Ascending aorta (tissue), 2 donors: ENCODE data around the gene CNEP1R1. TPM values are rescaled to one million over a fixed set of nuclear protein-coding genes. Genes with fewer than 3 reads are reported as not detected.

Source experiments
- DNase-seq, 2 donors: peaks; one replicate each; pipeline ENCODE4 v3.0.0-alpha.2; 2019; ENCODE audit warnings: low spot score in 2 of 2
- H3K27ac ChIP-seq, 2 donors: fragments of 200-600 bp; sonication (generic); one replicate each; pipeline ENCODE4 v1.5.1; 2016 to 2017; ENCODE audit warnings: mild to moderate bottlenecking in 1 of 2
- H3K27me3 ChIP-seq: fragments of 200-600 bp; sonication (generic); one replicate; pipeline ENCODE4 v1.5.1; 2017
- H3K36me3 ChIP-seq, 2 donors: fragments of 200-600 bp; sonication (generic); one replicate each; pipeline ENCODE4 v1.5.1; 2016
- H3K4me1 ChIP-seq, 2 donors: fragments of 200-600 bp; sonication (generic); one replicate each; pipeline ENCODE4 v1.5.1; 2016 to 2017; ENCODE audit warnings: mild to moderate bottlenecking in 1 of 2
- H3K4me3 ChIP-seq, 2 donors: fragments of 200-600 bp; sonication (generic); one replicate each; pipeline ENCODE4 v1.5.1; 2016 to 2017; ENCODE audit warnings: mild to moderate bottlenecking in 1 of 2
- H3K9me3 ChIP-seq, 2 donors: fragments of 200-600 bp; sonication (generic); one replicate each; pipeline ENCODE4 v1.5.1; 2016
- intact Hi-C: fragments of 100-400 bp; cut with DNase I; formaldehyde crosslinking; loops from one replicate; pipeline ENCODE4 v1.15.1; 2023
- total RNA-seq: library from RNA; depleted of rRNA; stranded (reverse); fragments of >200 nt; gene quantifications from one replicate; pipeline ENCODE4 v1.1.0, GENCODE V29; 2016
- TF ChIP-seq, protein P1 (sequence below), 3 experiments: fragments of 200-600 bp in 2 of 3; fragments of 450-650 bp in 1 of 3; sonication (generic) in 2 of 3; IDR thresholded peaks; one replicate each; pipeline ENCODE4 v1.5.1; 2016 to 2019; ENCODE audit warnings: antibody characterized with exemption in 3 of 3, mild to moderate bottlenecking in 1 of 3, moderate library complexity in 1 of 3

CNEP1R1 gene
- total RNA-seq, 1 donor from 2014 or later, result 5.9 TPM

DNA sequence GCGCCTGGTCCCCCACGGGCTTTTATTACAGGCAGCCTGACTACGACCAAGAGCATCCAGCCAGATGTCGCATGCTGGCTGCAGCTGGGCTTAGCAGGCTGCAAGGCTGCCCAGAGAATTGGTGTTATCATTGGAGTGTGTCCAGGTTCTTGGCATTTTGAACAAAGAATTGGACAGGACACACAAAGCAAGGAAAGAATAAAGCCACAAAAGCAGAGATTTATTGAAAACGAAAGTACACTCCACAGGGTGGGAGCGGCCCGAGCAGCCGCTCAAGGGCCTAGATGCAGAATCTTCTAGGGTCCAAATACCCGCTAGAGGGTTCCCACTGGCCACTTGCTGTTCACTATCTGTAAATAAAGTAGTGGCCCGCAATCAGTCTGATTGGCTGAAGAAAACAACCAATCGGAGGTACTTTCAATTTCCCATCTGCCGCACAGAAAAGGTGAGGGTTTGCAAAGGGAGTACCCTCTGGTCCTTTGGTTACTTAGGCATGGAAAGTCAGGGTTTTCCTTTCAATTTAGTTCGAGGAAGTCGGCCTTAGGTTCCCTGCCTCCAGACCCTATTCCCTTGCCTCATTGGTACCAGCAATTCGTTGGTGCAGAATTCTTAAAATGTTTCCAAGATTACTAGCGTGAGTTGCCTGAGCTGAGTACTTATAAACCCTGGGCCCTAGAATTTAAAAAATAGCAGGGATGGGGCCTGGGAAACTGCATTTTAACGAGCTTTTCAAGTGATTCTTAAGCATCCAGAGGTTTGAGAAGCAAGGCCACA, 38.5 kb upstream of the CNEP1R1 start:
- Histone ChIP-seq H3K4me1 (peaks cover 0 to 3% of the 10 kb centered on the region in 2 donors), H3K27me3 (no peaks in the 10 kb centered on the region), H3K4me3 (peak overlapping the region; percentile 52 to 60), H3K27ac (peak overlapping the region in 1 of 2 donors; percentile 53), H3K9me3 (no peaks in the 10 kb centered on the region), H3K36me3 (no peaks in the 10 kb centered on the region)
- intact Hi-C loops, result no loop called here
- DNase-seq, result no peak
- TF ChIP-seq, protein P1, sequence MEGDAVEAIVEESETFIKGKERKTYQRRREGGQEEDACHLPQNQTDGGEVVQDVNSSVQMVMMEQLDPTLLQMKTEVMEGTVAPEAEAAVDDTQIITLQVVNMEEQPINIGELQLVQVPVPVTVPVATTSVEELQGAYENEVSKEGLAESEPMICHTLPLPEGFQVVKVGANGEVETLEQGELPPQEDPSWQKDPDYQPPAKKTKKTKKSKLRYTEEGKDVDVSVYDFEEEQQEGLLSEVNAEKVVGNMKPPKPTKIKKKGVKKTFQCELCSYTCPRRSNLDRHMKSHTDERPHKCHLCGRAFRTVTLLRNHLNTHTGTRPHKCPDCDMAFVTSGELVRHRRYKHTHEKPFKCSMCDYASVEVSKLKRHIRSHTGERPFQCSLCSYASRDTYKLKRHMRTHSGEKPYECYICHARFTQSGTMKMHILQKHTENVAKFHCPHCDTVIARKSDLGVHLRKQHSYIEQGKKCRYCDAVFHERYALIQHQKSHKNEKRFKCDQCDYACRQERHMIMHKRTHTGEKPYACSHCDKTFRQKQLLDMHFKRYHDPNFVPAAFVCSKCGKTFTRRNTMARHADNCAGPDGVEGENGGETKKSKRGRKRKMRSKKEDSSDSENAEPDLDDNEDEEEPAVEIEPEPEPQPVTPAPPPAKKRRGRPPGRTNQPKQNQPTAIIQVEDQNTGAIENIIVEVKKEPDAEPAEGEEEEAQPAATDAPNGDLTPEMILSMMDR (IDR thresholded peaks at IDR 0.05), result no peak

DNA sequence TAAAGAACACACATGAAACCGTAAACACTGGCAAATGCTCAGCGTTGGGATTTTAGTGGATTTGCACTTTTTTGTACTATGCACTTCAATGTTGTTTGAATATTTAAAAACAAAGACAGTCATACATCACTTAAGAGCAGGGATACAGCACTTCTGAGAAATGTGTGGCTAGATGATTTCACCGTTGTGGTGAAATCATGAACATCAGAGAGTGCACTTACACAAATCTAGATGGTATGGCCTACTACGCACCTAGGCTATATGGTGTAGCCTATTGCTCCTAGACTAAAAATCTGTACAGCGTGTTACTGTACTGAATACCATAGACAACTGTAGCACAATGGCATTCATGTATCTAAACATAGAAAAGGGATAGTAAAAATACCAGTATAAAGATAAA, 37.6 kb upstream of the CNEP1R1 start:
- Histone ChIP-seq H3K27ac (no peak overlapping the region), H3K27me3 (no peaks in the 10 kb centered on the region), H3K4me1 (peaks cover 0 to 3% of the 10 kb centered on the region in 2 donors), H3K9me3 (no peaks in the 10 kb centered on the region), H3K4me3 (no peak overlapping the region), H3K36me3 (no peaks in the 10 kb centered on the region)
- intact Hi-C loops, result no loop called here
- DNase-seq, result no peak
- TF ChIP-seq, protein P1 (IDR thresholded peaks at IDR 0.05), result no peak

DNA sequence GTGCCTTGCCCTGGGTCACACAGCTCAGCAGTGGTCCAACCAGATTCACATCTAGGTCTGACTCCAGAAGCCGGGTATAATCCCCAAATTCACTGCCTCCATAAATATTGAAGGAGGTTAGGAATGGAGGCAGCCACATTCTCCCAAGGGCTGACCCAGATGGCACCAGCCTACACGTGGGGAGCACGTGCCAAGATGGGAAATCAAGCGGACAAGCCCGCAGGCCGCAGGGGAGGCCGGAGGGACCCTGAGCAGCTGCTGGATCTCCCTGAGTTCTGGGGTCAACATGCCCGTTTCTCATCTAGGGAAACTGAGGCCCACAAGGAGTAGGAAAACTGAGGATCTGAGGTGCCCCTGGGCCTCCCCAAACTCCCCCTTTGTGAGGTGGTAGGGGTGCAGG, 32.2 kb upstream of the CNEP1R1 start:
- no peak for DNase-seq
- Histone ChIP-seq H3K27me3 (no peaks in the 10 kb centered on the region), H3K9me3 (no peaks in the 10 kb centered on the region), H3K36me3 (no peaks in the 10 kb centered on the region), H3K4me3 (no peak overlapping the region), H3K4me1 (no peaks in the 10 kb centered on the region), H3K27ac (no peak overlapping the region)
- intact Hi-C loops, result no loop called here
- TF ChIP-seq, protein P1 (IDR thresholded peaks at IDR 0.05), result no peak

DNA sequence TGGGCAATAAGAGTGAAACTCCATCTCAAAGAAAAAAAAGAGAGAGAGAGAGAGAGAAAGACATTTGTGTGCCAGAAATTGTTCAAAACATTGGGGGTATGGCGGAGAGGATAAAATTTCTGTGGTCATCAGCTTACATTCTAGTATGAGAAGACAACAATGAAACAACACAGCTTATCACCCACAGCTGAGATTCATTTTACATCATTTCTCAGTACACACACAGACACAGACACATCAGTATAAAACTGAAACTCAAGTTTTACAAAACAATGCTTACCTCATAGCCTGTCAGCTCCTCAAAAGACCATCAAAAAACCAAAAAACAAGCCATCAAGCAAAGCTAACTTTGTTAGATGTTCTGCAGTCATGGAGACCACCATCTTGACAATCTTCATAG, 31.4 kb upstream of the CNEP1R1 start:
- H3K4me3 ChIP-seq, result no peak overlapping the region
- DNase-seq, result no peak
- H3K36me3 ChIP-seq, result no peaks in the 10 kb centered on the region
- no peaks in the 10 kb centered on the region for H3K9me3 ChIP-seq
- no peak overlapping the region for H3K27ac ChIP-seq
- intact Hi-C loops, result no loop called here
- H3K27me3 ChIP-seq, result no peaks in the 10 kb centered on the region
- TF ChIP-seq, protein P1 (IDR thresholded peaks at IDR 0.05), result no peak
- no peaks in the 10 kb centered on the region for H3K4me1 ChIP-seq

DNA sequence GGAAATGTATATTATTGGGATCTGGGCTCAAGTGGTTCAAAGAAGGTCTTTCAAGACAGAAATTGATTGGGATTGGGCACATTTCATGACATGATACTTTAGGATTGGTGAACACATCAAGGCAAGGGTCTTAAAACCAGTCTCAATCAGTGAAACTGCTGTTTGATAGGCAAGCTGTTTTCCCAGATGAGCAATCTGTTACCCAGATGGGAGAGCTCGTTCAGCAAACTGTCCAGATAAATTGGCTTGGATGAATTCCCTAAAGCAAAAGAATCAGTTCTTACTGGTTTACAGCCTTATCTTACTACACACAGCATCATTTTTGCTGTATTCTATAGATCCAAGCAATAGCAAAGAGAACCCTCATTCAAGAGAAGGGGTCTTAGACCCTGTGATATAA, 31.0 kb upstream of the CNEP1R1 start:
- DNase-seq, result no peak
- no peak overlapping the region for H3K4me3 ChIP-seq
- no peak overlapping the region for H3K27ac ChIP-seq
- H3K4me1 ChIP-seq, result no peaks in the 10 kb centered on the region
- intact Hi-C loops, result no loop called here
- no peaks in the 10 kb centered on the region for H3K27me3 ChIP-seq
- H3K9me3 ChIP-seq, result no peaks in the 10 kb centered on the region
- TF ChIP-seq, protein P1 (IDR thresholded peaks at IDR 0.05), result no peak
- no peaks in the 10 kb centered on the region for H3K36me3 ChIP-seq
